Activated naive CD8-positive, alpha-beta T cell treated with anti-CD3 and anti-CD28 coated beads for 36 hours (primary cell): ENCODE data around the gene VCPKMT. TPM values are rescaled to one million over a fixed set of nuclear protein-coding genes. Genes with fewer than 3 reads are reported as not detected.
"Not testable (repeated sequence)": the region's sequence is repeated elsewhere in the genome, so short reads cannot be mapped to it uniquely, and the experiment has no call there.

Experiments
- DNase-seq: peaks from one replicate; pipeline ENCODE4 v3.0.0; 2021
- H3K27ac Mint-ChIP-seq: one replicate; pipeline ENCODE4 v1.8.0; 2022; ENCODE audit warnings: mild to moderate bottlenecking, moderate library complexity, mixed read lengths
- H3K27me3 Mint-ChIP-seq: one replicate; pipeline ENCODE4 v1.8.0; 2022; ENCODE audit warnings: mild to moderate bottlenecking, mixed read lengths
- H3K36me3 Mint-ChIP-seq: one replicate; pipeline ENCODE4 v1.8.0; 2021; ENCODE audit warnings: mild to moderate bottlenecking, mixed read lengths
- H3K4me1 Mint-ChIP-seq: one replicate; pipeline ENCODE4 v1.8.0; 2021; ENCODE audit warnings: mixed read lengths
- H3K4me3 Mint-ChIP-seq: one replicate; pipeline ENCODE4 v1.8.0; 2022; ENCODE audit warnings: mild to moderate bottlenecking, moderate library complexity, mixed read lengths
- H3K9me3 Mint-ChIP-seq: one replicate; pipeline ENCODE4 v1.8.0; 2022; ENCODE audit warnings: mixed read lengths
- total RNA-seq, 2 experiments: library from RNA; stranded (reverse); gene quantifications; one replicate each; pipeline ENCODE4 v1.2.3, GENCODE V29; 2021

VCPKMT gene
- total RNA-seq, 2 experiments from 2014 or later: 13.3 to 14.3 TPM

DNA sequence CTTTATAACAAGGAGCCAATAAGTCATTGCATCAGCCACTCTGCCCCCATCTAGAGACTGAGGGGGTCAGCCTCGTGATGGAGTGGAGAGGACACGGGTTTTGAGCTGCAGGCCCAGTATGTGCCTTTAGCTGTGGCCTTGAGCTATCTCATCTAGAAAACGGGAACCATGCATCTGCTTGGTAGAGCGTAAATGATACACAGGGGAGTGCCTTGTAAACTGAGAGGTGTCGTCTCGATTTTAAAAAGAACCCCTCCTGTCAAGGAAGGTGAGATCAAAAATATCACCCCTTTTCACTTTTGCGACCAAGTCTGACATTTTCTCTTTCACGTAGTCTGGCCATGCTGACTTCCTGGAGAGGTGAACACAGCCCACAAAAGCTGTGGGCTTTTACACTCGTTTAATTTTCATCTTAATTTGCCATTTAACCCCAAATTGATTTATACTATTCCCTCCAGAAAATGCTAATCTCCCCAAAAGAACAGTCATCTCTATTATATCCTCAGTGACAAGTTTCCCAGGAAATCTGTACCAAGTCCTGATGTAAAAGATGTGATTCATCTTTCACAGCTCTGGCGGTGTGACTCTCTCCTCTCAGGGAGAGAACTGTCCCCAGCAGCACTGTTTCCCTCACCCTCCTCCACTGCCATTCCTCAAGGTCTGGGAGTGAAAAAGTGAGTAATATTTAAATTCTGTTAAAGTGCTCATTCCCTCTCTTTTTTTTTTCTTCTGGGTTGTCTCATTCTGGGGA, 30.6 kb downstream of the VCPKMT start:
- Mint-ChIP-seq H3K27me3 (no peaks in the 10 kb centered on the region), H3K36me3 (peaks cover 19% of the 10 kb centered on the region), H3K4me1 (peaks cover 91% of the 10 kb centered on the region), H3K4me3 (peak overlapping the region; percentile 55), H3K9me3 (no peaks in the 10 kb centered on the region), H3K27ac (peak overlapping the region; percentile 96)
- peak; percentile 55 for DNase-seq

DNA sequence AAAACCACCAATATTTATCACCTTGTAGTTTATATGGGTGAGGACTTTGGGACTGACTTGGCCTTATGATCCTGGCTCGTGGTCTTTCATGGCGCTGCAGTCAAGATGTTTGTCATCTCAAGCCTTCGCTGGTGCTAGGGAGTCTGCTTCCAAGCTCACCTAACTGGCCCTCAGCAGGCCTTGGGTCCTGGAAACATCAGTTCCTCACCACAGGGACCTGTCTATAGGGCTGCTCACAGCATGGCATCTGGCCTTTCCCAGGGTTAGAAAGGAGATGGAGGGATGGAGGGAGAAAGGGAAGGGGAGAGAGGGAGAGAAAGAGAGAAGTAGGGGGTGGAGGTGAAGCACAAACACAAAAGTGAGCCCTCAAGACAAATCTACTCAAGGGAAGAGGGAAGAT, 31.7 kb downstream of the VCPKMT start:
- peaks cover 82% of the 10 kb centered on the region for H3K4me1 Mint-ChIP-seq
- H3K27me3 Mint-ChIP-seq: no peaks in the 10 kb centered on the region
- H3K9me3 Mint-ChIP-seq: no peaks in the 10 kb centered on the region
- H3K36me3 Mint-ChIP-seq: peaks cover 14% of the 10 kb centered on the region
- peak overlapping the region; percentile 55 for H3K4me3 Mint-ChIP-seq
- peak overlapping the region; percentile 96 for H3K27ac Mint-ChIP-seq
- DNase-seq: no peak

- Mint-ChIP-seq H3K36me3 (peaks cover 23% of the 10 kb centered on the region), H3K4me3 (peak overlapping the region; percentile 87), H3K4me1 (peaks cover 75% of the 10 kb centered on the region), H3K27me3 (no peaks in the 10 kb centered on the region), H3K9me3 (peaks cover 3% of the 10 kb centered on the region), H3K27ac (peak overlapping the region; percentile 96)
- DNase-seq: peak; percentile 78
These were observed 32.7 kb downstream of the VCPKMT start for GRCh38 chr14:50083467-50084337.

DNA sequence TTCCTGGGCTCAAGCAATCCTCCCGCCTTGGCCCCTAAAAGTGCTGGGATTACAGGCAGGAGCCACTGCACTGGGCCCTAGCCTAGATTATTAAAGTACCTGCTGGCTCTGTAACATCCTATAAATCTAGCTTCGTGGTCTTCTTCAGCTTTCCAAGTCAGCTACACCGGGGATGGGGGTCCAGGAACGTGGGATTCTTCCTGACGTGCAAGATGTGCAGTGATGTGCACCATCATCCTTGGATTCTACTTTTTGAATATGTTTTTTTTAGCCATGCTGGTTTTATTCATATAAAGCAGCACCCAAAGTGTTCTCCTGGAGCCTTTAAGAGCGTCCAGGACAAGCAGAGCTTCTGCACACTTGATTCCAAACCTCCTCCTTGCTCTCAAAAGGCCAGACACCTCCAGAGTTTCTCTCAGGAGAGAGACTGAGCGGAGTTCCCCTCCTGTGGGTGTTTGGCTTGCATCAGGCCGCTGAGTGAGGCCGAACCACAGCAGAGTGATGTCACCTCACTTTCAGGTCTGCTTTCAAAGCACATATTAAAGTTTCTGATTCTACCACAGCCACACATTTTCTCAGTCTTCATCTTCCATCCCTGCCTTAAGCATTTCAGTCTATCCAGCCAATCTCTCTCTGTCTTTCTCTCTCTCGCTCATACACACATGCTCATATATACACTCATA, 33.4 kb downstream of the VCPKMT start:
- H3K4me3 Mint-ChIP-seq: peak overlapping the region; percentile 87
- H3K9me3 Mint-ChIP-seq: peaks cover 5% of the 10 kb centered on the region
- peaks cover 29% of the 10 kb centered on the region for H3K36me3 Mint-ChIP-seq
- no peaks in the 10 kb centered on the region for H3K27me3 Mint-ChIP-seq
- peak; percentile 86 for DNase-seq
- peak overlapping the region; percentile 96 for H3K27ac Mint-ChIP-seq
- peaks cover 71% of the 10 kb centered on the region for H3K4me1 Mint-ChIP-seq

GRCh38 chr14:50082308-50082742, 34.0 kb downstream of the VCPKMT start:
- H3K4me3 Mint-ChIP-seq: peak overlapping the region; percentile 87
- H3K9me3 Mint-ChIP-seq: peaks cover 7% of the 10 kb centered on the region
- H3K27ac Mint-ChIP-seq: peak overlapping the region; percentile 96
- peaks cover 68% of the 10 kb centered on the region for H3K4me1 Mint-ChIP-seq
- peaks cover 31% of the 10 kb centered on the region for H3K36me3 Mint-ChIP-seq
- no peaks in the 10 kb centered on the region for H3K27me3 Mint-ChIP-seq
- DNase-seq: peak; percentile 55

GRCh38 chr14:50079103-50079502, 37.3 kb downstream of the VCPKMT start:
- peaks cover 38% of the 10 kb centered on the region for H3K36me3 Mint-ChIP-seq

GRCh38 chr14:50073663-50074062, 42.7 kb downstream of the VCPKMT start:
- H3K9me3 Mint-ChIP-seq, H3K4me3 Mint-ChIP-seq, DNase-seq, H3K27ac Mint-ChIP-seq, H3K27me3 Mint-ChIP-seq: not testable (repeated sequence)
- Mint-ChIP-seq H3K36me3 (peaks cover 31% of the 10 kb centered on the region), H3K4me1 (peaks cover 39% of the 10 kb centered on the region)

More at GRCh38 chr14:50079103-50079502, 37.3 kb downstream of the VCPKMT start:
- H3K4me3 Mint-ChIP-seq, H3K27me3 Mint-ChIP-seq, DNase-seq, H3K9me3 Mint-ChIP-seq: not testable (repeated sequence)
- Mint-ChIP-seq H3K4me1 (peaks cover 58% of the 10 kb centered on the region), H3K27ac (peak overlapping the region; percentile 42)

- Mint-ChIP-seq H3K4me3 (no peak overlapping the region), H3K27me3 (no peaks in the 10 kb centered on the region), H3K36me3 (peaks cover 29% of the 10 kb centered on the region), H3K27ac (no peak overlapping the region), H3K4me1 (peaks cover 42% of the 10 kb centered on the region), H3K9me3 (peaks cover 2% of the 10 kb centered on the region)
- DNase-seq: no peak
These were observed 44.0 kb downstream of the VCPKMT start for GRCh38 chr14:50072395-50072794.

DNA sequence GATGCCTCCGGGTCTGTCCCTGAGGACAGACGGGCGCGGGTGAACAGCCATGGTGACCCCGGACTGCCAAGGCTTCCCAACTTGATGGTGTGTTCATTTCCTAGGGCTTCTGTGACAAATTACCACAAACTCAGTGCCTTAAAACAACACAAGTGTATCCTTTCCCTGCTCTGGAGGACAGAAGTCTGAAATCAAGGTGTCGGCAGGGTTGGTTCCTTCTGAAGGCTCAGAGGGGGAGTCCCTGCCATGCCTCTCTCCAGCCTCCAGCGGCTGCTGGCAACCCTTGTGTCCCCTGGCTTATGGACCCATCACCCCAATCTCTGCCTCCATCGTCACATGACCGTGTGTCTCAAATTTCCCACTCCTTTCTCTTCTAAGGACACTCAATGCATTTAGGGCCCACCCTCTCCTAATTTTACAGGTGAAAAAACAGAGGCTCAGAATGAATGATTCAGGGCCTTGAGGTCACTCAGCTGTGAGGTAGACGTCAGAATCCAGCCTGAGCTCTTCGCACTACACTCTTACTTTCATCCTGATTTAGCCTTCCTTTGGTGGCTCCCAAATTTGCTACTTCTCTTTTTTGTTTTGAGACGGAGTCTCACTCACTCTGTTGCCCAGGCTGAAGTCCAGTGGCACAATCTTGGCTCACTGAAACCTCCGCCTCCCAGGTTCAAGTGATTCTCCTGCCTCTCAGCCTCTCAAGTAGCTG, 45.4 kb downstream of the VCPKMT start:
- H3K4me3 Mint-ChIP-seq: no peak overlapping the region
- no peak overlapping the region for H3K27ac Mint-ChIP-seq
- H3K36me3 Mint-ChIP-seq: peaks cover 27% of the 10 kb centered on the region
- peaks cover 46% of the 10 kb centered on the region for H3K4me1 Mint-ChIP-seq
- H3K9me3 Mint-ChIP-seq: no peaks in the 10 kb centered on the region
- no peak for DNase-seq
- no peaks in the 10 kb centered on the region for H3K27me3 Mint-ChIP-seq

DNA sequence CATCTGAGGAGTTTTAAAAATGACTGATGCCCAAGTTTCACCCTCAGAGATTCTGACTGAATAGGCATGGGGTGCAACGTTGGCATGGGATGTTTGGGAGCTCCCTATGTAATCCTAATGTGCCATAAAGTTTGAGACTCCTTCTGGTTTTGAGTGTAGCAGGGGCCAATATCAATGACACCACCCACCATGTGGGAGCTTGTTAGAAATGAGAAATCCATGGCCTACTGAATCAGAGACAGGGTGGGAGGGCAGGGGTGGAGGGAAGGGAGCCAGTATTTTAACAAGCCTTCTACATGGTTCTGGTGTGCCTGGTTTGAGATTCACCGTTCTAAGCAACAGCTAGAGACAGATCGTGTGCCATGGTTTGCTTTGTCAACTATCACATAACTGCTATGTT, 46.1 kb downstream of the VCPKMT start:
- no peaks in the 10 kb centered on the region for H3K27me3 Mint-ChIP-seq
- H3K27ac Mint-ChIP-seq: no peak overlapping the region
- H3K9me3 Mint-ChIP-seq: no peaks in the 10 kb centered on the region
- peaks cover 48% of the 10 kb centered on the region for H3K4me1 Mint-ChIP-seq
- no peak for DNase-seq
- H3K4me3 Mint-ChIP-seq: no peak overlapping the region
- H3K36me3 Mint-ChIP-seq: peaks cover 26% of the 10 kb centered on the region

GRCh38 chr14:50069325-50069724, 47.0 kb downstream of the VCPKMT start:
- Mint-ChIP-seq H3K4me3 (no peak overlapping the region), H3K27ac (no peak overlapping the region), H3K36me3 (peaks cover 22% of the 10 kb centered on the region), H3K9me3 (no peaks in the 10 kb centered on the region), H3K27me3 (no peaks in the 10 kb centered on the region), H3K4me1 (peaks cover 53% of the 10 kb centered on the region)
- DNase-seq: no peak

DNA sequence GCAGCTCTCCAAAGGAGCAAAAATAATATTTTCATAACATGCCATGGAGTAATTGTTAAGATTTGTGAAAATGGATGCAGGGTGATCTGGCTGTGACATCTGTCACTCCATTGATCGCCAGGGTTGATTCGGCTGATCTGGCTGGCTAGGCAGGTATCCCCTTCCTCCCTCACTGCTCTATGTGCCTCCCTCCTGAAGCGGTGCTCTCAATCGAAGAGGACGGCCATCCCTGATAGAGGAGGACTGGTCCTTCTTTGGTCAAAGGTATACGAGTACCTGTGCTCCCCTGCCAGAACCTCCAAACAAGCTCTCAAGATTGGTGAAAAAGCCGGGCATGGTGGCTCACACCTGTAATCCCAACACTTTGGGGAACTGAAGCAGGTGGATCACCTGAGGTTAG, 47.9 kb downstream of the VCPKMT start:
- Mint-ChIP-seq H3K9me3 (no peaks in the 10 kb centered on the region), H3K27me3 (no peaks in the 10 kb centered on the region), H3K36me3 (peaks cover 22% of the 10 kb centered on the region), H3K4me3 (no peak overlapping the region), H3K4me1 (peaks cover 62% of the 10 kb centered on the region), H3K27ac (no peak overlapping the region)
- no peak for DNase-seq

- no peaks in the 10 kb centered on the region for H3K27me3 Mint-ChIP-seq
- DNase-seq: no peak
- no peak overlapping the region for H3K27ac Mint-ChIP-seq
- no peak overlapping the region for H3K4me3 Mint-ChIP-seq
- H3K36me3 Mint-ChIP-seq: peaks cover 17% of the 10 kb centered on the region
- H3K4me1 Mint-ChIP-seq: peaks cover 64% of the 10 kb centered on the region
- no peaks in the 10 kb centered on the region for H3K9me3 Mint-ChIP-seq
These were observed 48.5 kb downstream of the VCPKMT start for GRCh38 chr14:50067723-50068495.

DNA sequence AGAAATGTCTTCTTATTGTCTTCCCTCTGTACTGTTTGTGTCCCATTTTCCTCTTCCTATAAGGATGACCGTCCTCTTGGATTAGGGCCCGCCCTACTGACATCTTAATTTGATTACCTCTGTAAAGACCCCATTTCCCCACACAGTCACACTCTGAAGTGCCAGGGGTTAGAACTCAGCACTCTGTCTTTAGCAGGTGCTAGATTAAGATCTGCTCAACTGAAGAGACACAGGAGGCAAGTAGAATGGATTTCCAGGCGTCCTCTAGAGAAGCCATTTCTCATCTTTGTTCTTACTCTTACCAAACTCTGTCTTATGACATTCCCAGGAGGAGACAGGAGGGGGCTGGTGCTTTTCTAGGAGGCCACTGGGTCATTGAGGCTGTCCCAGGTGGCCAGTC, 50.8 kb downstream of the VCPKMT start:
- no peaks in the 10 kb centered on the region for H3K9me3 Mint-ChIP-seq
- peaks cover 77% of the 10 kb centered on the region for H3K4me1 Mint-ChIP-seq
- H3K36me3 Mint-ChIP-seq: peaks cover 23% of the 10 kb centered on the region
- no peaks in the 10 kb centered on the region for H3K27me3 Mint-ChIP-seq
- no peak for DNase-seq
- peak overlapping the region; percentile 98 for H3K27ac Mint-ChIP-seq
- no peak overlapping the region for H3K4me3 Mint-ChIP-seq
